Raji (cell line): Measurements from ENCODE around the gene VGLL3.

Experiments
- POLR2A ChIP-seq: IDR thresholded peaks from 2 replicates; pipeline ENCODE4 v1.6.1; 2011; ENCODE audit warnings: low read depth, low read length, control low read depth; ENCODE audit not compliant: insufficient read depth

The VGLL3 gene

GRCh38 chr3:86937306-86937791, 53.6 kb downstream of the VGLL3 start:
- no peak for TF ChIP-seq POLR2A

- no peak for TF ChIP-seq POLR2A
These were observed 56.1 kb downstream of the VGLL3 start for GRCh38 chr3:86934851-86935250.

GRCh38 chr3:86930831-86931230, 60.1 kb downstream of the VGLL3 start:
- TF ChIP-seq POLR2A = no peak

- TF ChIP-seq POLR2A = no peak
These were observed 60.8 kb downstream of the VGLL3 start for GRCh38 chr3:86930181-86930580.

- no peak for TF ChIP-seq POLR2A
These were observed 61.9 kb downstream of the VGLL3 start for GRCh38 chr3:86929046-86929445.

- TF ChIP-seq POLR2A = no peak
These were observed 67.9 kb downstream of the VGLL3 start for GRCh38 chr3:86923071-86923491.

GRCh38 chr3:86921971-86922680, 68.8 kb downstream of the VGLL3 start:
- TF ChIP-seq POLR2A = no peak

- no peak for TF ChIP-seq POLR2A
These were observed 76.3 kb downstream of the VGLL3 start for GRCh38 chr3:86914670-86915069.

GRCh38 chr3:86913160-86913559, 77.8 kb downstream of the VGLL3 start:
- no peak for TF ChIP-seq POLR2A

GRCh38 chr3:86895202-86895601, 95.7 kb downstream of the VGLL3 start:
- no peak for TF ChIP-seq POLR2A

- TF ChIP-seq POLR2A = no peak
These were observed 100.1 kb downstream of the VGLL3 start for GRCh38 chr3:86890741-86891396.
